Measurements from ENCODE around the gene SLC2A1. TPM values are rescaled to one million over a fixed set of nuclear protein-coding genes. Genes with fewer than 3 reads are reported as not detected.

SLC2A1 gene
- total RNA-seq, 2 donors from 2014 or later = 119 to 147 TPM

- Histone ChIP-seq H3K36me3 (peaks cover 36% of the 10 kb centered on the region), H3K9me3 (no peaks in the 10 kb centered on the region), H3K27me3 (replicated peaks; ENCODE audit: insufficient read depth) (no peaks in the 10 kb centered on the region), H3K27ac (peak overlapping the region in 1 of 2 donors; percentile 62), H3K4me1 (ENCODE audit: control insufficient read depth in 1 of 2, low read depth in 2 of 2) (peaks cover 11 to 18% of the 10 kb centered on the region in 2 donors), H3K4me3 (no peak overlapping the region)
- no peak for TF ChIP-seq CTCF (IDR thresholded peaks at IDR 0.05)
- no peak for ATAC-seq (ENCODE audit: insufficient number of reproducible peaks, low FRiP score, low read depth)
- DNase-seq (ENCODE audit: low spot score) = no peak
These were observed 28.2 kb downstream of the SLC2A1 start for GRCh38 chr1:42930178-42931107.

GRCh38 chr1:42929434-42930177 lies 29.1 kb downstream of the SLC2A1 start:
- Histone ChIP-seq H3K36me3 (peaks cover 36% of the 10 kb centered on the region), H3K27me3 (replicated peaks; ENCODE audit: insufficient read depth) (no peaks in the 10 kb centered on the region), H3K4me1 (ENCODE audit: control insufficient read depth in 1 of 2, low read depth in 2 of 2) (peaks cover 16 to 22% of the 10 kb centered on the region in 2 donors), H3K27ac (no peak overlapping the region), H3K9me3 (no peaks in the 10 kb centered on the region), H3K4me3 (no peak overlapping the region)
- TF ChIP-seq CTCF (IDR thresholded peaks at IDR 0.05) = no peak
- DNase-seq (ENCODE audit: low spot score) (no peak), ATAC-seq (ENCODE audit: insufficient number of reproducible peaks, low FRiP score, low read depth) (no peak)

- no peak for DNase-seq (ENCODE audit: low spot score)
- TF ChIP-seq CTCF (IDR thresholded peaks at IDR 0.05) = no peak
- no peak overlapping the region for H3K27ac ChIP-seq
These were observed 29.8 kb downstream of the SLC2A1 start for GRCh38 chr1:42928859-42929258.

GRCh38 chr1:42927920-42928505 lies 30.7 kb downstream of the SLC2A1 start:
- no peak overlapping the region for H3K27ac ChIP-seq
- no peak overlapping the region for H3K4me3 ChIP-seq
- TF ChIP-seq CTCF (IDR thresholded peaks at IDR 0.05) = no peak
- H3K4me1 ChIP-seq (ENCODE audit: control insufficient read depth in 1 of 2, low read depth in 2 of 2) = peaks cover 22% of the 10 kb centered on the region in 2 donors
- ATAC-seq (ENCODE audit: insufficient number of reproducible peaks, low FRiP score, low read depth) (no peak), DNase-seq (ENCODE audit: low spot score) (no peak)
- H3K9me3 ChIP-seq = no peaks in the 10 kb centered on the region
- no peaks in the 10 kb centered on the region for H3K27me3 ChIP-seq (replicated peaks; ENCODE audit: insufficient read depth)
- peaks cover 36% of the 10 kb centered on the region for H3K36me3 ChIP-seq

More at GRCh38 chr1:42928859-42929258, 29.8 kb downstream of the SLC2A1 start:
- H3K4me3 ChIP-seq = no peak overlapping the region
- peaks cover 16 to 22% of the 10 kb centered on the region in 2 donors for H3K4me1 ChIP-seq (ENCODE audit: control insufficient read depth in 1 of 2, low read depth in 2 of 2)
- no peak for ATAC-seq (ENCODE audit: insufficient number of reproducible peaks, low FRiP score, low read depth)
- H3K9me3 ChIP-seq = no peaks in the 10 kb centered on the region
- peaks cover 36% of the 10 kb centered on the region for H3K36me3 ChIP-seq
- no peaks in the 10 kb centered on the region for H3K27me3 ChIP-seq (replicated peaks; ENCODE audit: insufficient read depth)
